Breast epithelium (tissue), 4 donors: ENCODE results near the gene BEND5. TPM values are rescaled to one million over a fixed set of nuclear protein-coding genes. Genes with fewer than 3 reads are reported as not detected.

Experiments used
- DNase-seq, 2 donors: peaks; one replicate each; pipeline ENCODE4 v3.0.0-alpha.2; 2019; ENCODE audit warnings: low spot score in 2 of 2
- H3K27ac ChIP-seq, 2 donors: fragments of 200-600 bp; sonication (generic) in 1 of 2; one replicate each; pipeline ENCODE4 v1.5.1; 2016 to 2019; ENCODE audit warnings: mild to moderate bottlenecking in 1 of 2
- H3K27me3 ChIP-seq, 2 donors: fragments of 200-600 bp; sonication (generic) in 1 of 2; one replicate each; pipeline versions ENCODE4 v1.5.1 to v1.6.0; 2017 to 2019; ENCODE audit warnings: control low read depth in 1 of 2, mild to moderate bottlenecking in 1 of 2
- H3K36me3 ChIP-seq: fragments of 200-600 bp; one replicate; pipeline ENCODE4 v1.5.1; 2019
- H3K4me1 ChIP-seq, 2 donors: fragments of 200-600 bp; sonication (generic); one replicate each; pipeline ENCODE4 v1.5.1; 2016 to 2019; ENCODE audit warnings: control low read depth in 1 of 2
- H3K4me3 ChIP-seq, 3 donors: fragments of 200-600 bp; sonication (generic); 1 replicate in 2 of 3; 2 replicates in 1 of 3; pipeline ENCODE4 v1.5.1; 2016 to 2019; ENCODE audit warnings: mild to moderate bottlenecking in 3 of 3, moderate library complexity in 2 of 3
- H3K9me3 ChIP-seq, 2 donors: fragments of 200-600 bp; sonication (generic) in 1 of 2; one replicate each; pipeline ENCODE4 v1.5.1; 2016 to 2019; ENCODE audit warnings: control low read depth in 1 of 2
- CTCF ChIP-seq, 3 donors: fragments of 450-650 bp; IDR thresholded peaks; one replicate each; pipeline ENCODE4 v1.5.1; 2016 to 2017; ENCODE audit warnings: antibody characterized with exemption in 3 of 3, mild to moderate bottlenecking in 3 of 3, moderate library complexity in 3 of 3
- POLR2A ChIP-seq: fragments of 450-650 bp; IDR thresholded peaks from one replicate; pipeline ENCODE4 v1.6.1; 2016; ENCODE audit warnings: antibody characterized with exemption, mild to moderate bottlenecking, moderate library complexity
- POLR2AphosphoS5 ChIP-seq, 3 donors: sonication (generic); formaldehyde crosslinking; IDR thresholded peaks; one replicate each; pipeline ENCODE4 v1.6.1; 2017; ENCODE audit warnings: antibody characterized with exemption in 3 of 3
- intact Hi-C: fragments of 100-400 bp; cut with DNase I; formaldehyde crosslinking; loops from one replicate; pipeline ENCODE4 v1.15.1; 2023; ENCODE audit warnings: low total_unique reads
- total RNA-seq, 3 donors: library from RNA; depleted of rRNA; stranded (reverse); fragments of >200 nt; gene quantifications; one replicate each; pipeline ENCODE4 v1.1.0, GENCODE V29; 2016

The BEND5 gene
- total RNA-seq, 3 donors from 2014 or later = 3.2 to 7.3 (median 5.9) TPM

GRCh38 chr1:48715921-48716320, 60.8 kb downstream of the BEND5 start:
- Histone ChIP-seq H3K9me3 (no peaks in the 10 kb centered on the region), H3K27me3 (no peaks in the 10 kb centered on the region), H3K27ac (no peak overlapping the region), H3K4me1 (no peaks in the 10 kb centered on the region), H3K36me3 (no peaks in the 10 kb centered on the region), H3K4me3 (no peak overlapping the region)
- TF ChIP-seq POLR2A (no peak), CTCF (IDR thresholded peaks at IDR 0.05) (no peak), POLR2AphosphoS5 (IDR thresholded peaks at IDR 0.05) (no peak)
- intact Hi-C loops = no loop called here
- DNase-seq = no peak

GRCh38 chr1:48710915-48711314, 65.8 kb downstream of the BEND5 start:
- Histone ChIP-seq H3K9me3 (no peaks in the 10 kb centered on the region), H3K27me3 (no peaks in the 10 kb centered on the region), H3K4me3 (no peak overlapping the region), H3K27ac (no peak overlapping the region), H3K36me3 (no peaks in the 10 kb centered on the region), H3K4me1 (no peaks in the 10 kb centered on the region)
- TF ChIP-seq POLR2A = no peak
- no peak for DNase-seq
- intact Hi-C loops = no loop called here

GRCh38 chr1:48710318-48710717, 66.4 kb downstream of the BEND5 start:
- Histone ChIP-seq H3K36me3 (no peaks in the 10 kb centered on the region), H3K27ac (no peak overlapping the region), H3K9me3 (no peaks in the 10 kb centered on the region), H3K4me3 (no peak overlapping the region), H3K27me3 (no peaks in the 10 kb centered on the region), H3K4me1 (no peaks in the 10 kb centered on the region)
- no peak for DNase-seq
- intact Hi-C loops = no loop called here
- no peak for TF ChIP-seq POLR2AphosphoS5 (IDR thresholded peaks at IDR 0.05)
- TF ChIP-seq POLR2A = no peak
- no peak for TF ChIP-seq CTCF (IDR thresholded peaks at IDR 0.05)

- H3K27me3 ChIP-seq = no peaks in the 10 kb centered on the region
- no peak for DNase-seq
- no peaks in the 10 kb centered on the region for H3K9me3 ChIP-seq
- TF ChIP-seq POLR2AphosphoS5 (IDR thresholded peaks at IDR 0.05) (no peak), POLR2A (no peak), CTCF (IDR thresholded peaks at IDR 0.05) (no peak)
- intact Hi-C loops = loop anchor here (5.0 kb wide), 1 partner anchor 228 kb away; no protein-coding TSS in a partner anchor
- H3K27ac ChIP-seq = no peak overlapping the region
- no peaks in the 10 kb centered on the region for H3K36me3 ChIP-seq
- no peaks in the 10 kb centered on the region for H3K4me1 ChIP-seq
- H3K4me3 ChIP-seq = no peak overlapping the region
Measured at GRCh38 chr1:48704736-48705135, 72.0 kb downstream of the BEND5 start.

- Histone ChIP-seq H3K4me1 (no peaks in the 10 kb centered on the region), H3K4me3 (no peak overlapping the region), H3K27me3 (no peaks in the 10 kb centered on the region), H3K27ac (no peak overlapping the region), H3K9me3 (no peaks in the 10 kb centered on the region), H3K36me3 (no peaks in the 10 kb centered on the region)
- TF ChIP-seq POLR2A = no peak
- no peak for TF ChIP-seq CTCF (IDR thresholded peaks at IDR 0.05)
- TF ChIP-seq POLR2AphosphoS5 (IDR thresholded peaks at IDR 0.05) = no peak
- intact Hi-C loops = loop anchor here (5.0 kb wide), 1 partner anchor 231 kb away; no protein-coding TSS in a partner anchor
- no peak for DNase-seq
Measured at GRCh38 chr1:48701445-48701844, 75.2 kb downstream of the BEND5 start.
